ENCODE results near the gene DCC. TPM values are rescaled to one million over a fixed set of nuclear protein-coding genes. Genes with fewer than 3 reads are reported as not detected.

The DCC gene
- total and polyA plus RNA-seq, 2 of the 8 experiments (the other 6 are each of a cell fraction or from before 2014, with no cell fraction given) = 0.14 to 1.4 TPM

GRCh38 chr18:52920665-52921064, 580.7 kb downstream of the DCC start (continued):
- no peak for TF ChIP-seq GABPA (IDR thresholded peaks at IDR 0.05; ENCODE audit: borderline replicate concordance, insufficient read depth, low read length)
- no peak for TF ChIP-seq POU5F1 (IDR thresholded peaks at IDR 0.05; ENCODE audit: low read depth, low read length)
- TF ChIP-seq MAFK (IDR thresholded peaks at IDR 0.05; ENCODE audit: low read depth, low read length) = no peak
- no peak for TF ChIP-seq SIRT6 (IDR thresholded peaks at IDR 0.05; ENCODE audit: low read length)
- TF ChIP-seq CBX8 (IDR thresholded peaks at IDR 0.05; ENCODE audit: borderline replicate concordance, low read depth, low read length) = no peak

Measured in H1 (cell line).